Vagina (tissue), 2 donors: ENCODE results near the gene LCAT. TPM values are rescaled to one million over a fixed set of nuclear protein-coding genes. Genes with fewer than 3 reads are reported as not detected.

Experiments
- DNase-seq, 2 donors: peaks; one replicate each; pipeline ENCODE4 v3.0.0-alpha.2; 2017; ENCODE audit errors: extremely low spot score in 2 of 2
- H3K27ac ChIP-seq: fragments of 200-600 bp; sonication (generic); one replicate; pipeline ENCODE4 v1.5.1; 2019
- H3K27me3 ChIP-seq: fragments of 200-600 bp; sonication (generic); one replicate; pipeline ENCODE4 v1.5.1; 2019
- H3K36me3 ChIP-seq, 2 donors: fragments of 200-600 bp; sonication (generic); one replicate each; pipeline ENCODE4 v1.5.1; 2017 to 2019
- H3K4me1 ChIP-seq: fragments of 200-600 bp; sonication (generic); one replicate; pipeline ENCODE4 v1.5.1; 2019
- H3K4me3 ChIP-seq, 2 donors: fragments of 200-600 bp; sonication (generic); 1 replicate in 1 of 2; 2 replicates in 1 of 2; pipeline ENCODE4 v1.5.1; 2016 to 2019
- H3K9me3 ChIP-seq: fragments of 200-600 bp; sonication (generic); one replicate; pipeline ENCODE4 v1.5.1; 2019
- CTCF ChIP-seq, 3 experiments: fragments of 450-650 bp in 2 of 3; fragments of 200-600 bp in 1 of 3; sonication (generic) in 1 of 3; IDR thresholded peaks; one replicate each; pipeline ENCODE4 v1.5.1; 2017 to 2019; ENCODE audit warnings: antibody characterized with exemption in 3 of 3, mild to moderate bottlenecking in 2 of 3, moderate library complexity in 2 of 3
- POLR2A ChIP-seq, 2 donors: fragments of 450-650 bp; IDR thresholded peaks; one replicate each; pipeline ENCODE4 v1.6.1; 2017; ENCODE audit warnings: antibody characterized with exemption in 2 of 2, mild to moderate bottlenecking in 2 of 2, moderate library complexity in 2 of 2
- POLR2AphosphoS5 ChIP-seq, 2 donors: sonication (generic); formaldehyde crosslinking; IDR thresholded peaks; one replicate each; pipeline ENCODE4 v1.9.0; 2017; ENCODE audit warnings: antibody characterized with exemption in 2 of 2, mild to moderate bottlenecking in 2 of 2, low read depth in 1 of 2; ENCODE audit not compliant: insufficient read depth in 1 of 2
- intact Hi-C: fragments of 100-400 bp; cut with DNase I; formaldehyde crosslinking; loops from one replicate; pipeline ENCODE4 v1.15.1; 2023
- total RNA-seq: library from RNA; depleted of rRNA; stranded (reverse); fragments of >200 nt; gene quantifications from one replicate; pipeline ENCODE4 v1.2.3, GENCODE V29; 2016

The LCAT gene
- total RNA-seq, 1 donor from 2014 or later: 33.4 TPM

GRCh38 chr16:67892899-67893742 is 50.8 kb downstream of the LCAT start, which contains the start of gene PSKH1:
PSKH1 (plus strand) TSS chr16:67893254; CDS start chr16:67908750, 15,496 bp downstream.
- Histone ChIP-seq H3K9me3 (no peaks in the 10 kb centered on the region), H3K27me3 (no peaks in the 10 kb centered on the region), H3K27ac (peak within 1 kb of the TSS; percentile 91), H3K4me1 (peaks cover 53% of the 10 kb centered on the region), H3K36me3 (no peaks in the 10 kb centered on the region), H3K4me3 (peak within 1 kb of the TSS; percentile 77 to 93)
- peak in 1 of 2 donors; percentile 93 for DNase-seq
- intact Hi-C loops: loop anchor here (5.0 kb wide), 1 partner anchor 44 kb away; the partner anchor contains the start of gene PSMB10
- TF ChIP-seq POLR2A (IDR thresholded peaks at IDR 0.05): peak in 1 of 2 donors; percentile 81
- TF ChIP-seq CTCF (IDR thresholded peaks at IDR 0.05): no peak
- peak; percentile 58 to 71 for TF ChIP-seq POLR2AphosphoS5 (IDR thresholded peaks at IDR 0.05; ENCODE audit: insufficient read depth in 1 of 2, low read depth in 1 of 2)

GRCh38 chr16:67892375-67892774 is 51.5 kb downstream of the LCAT start:
- Histone ChIP-seq H3K4me3 (peak overlapping the region; percentile 77 to 93), H3K27me3 (no peaks in the 10 kb centered on the region), H3K36me3 (no peaks in the 10 kb centered on the region), H3K27ac (no peak overlapping the region), H3K9me3 (no peaks in the 10 kb centered on the region), H3K4me1 (peaks cover 46% of the 10 kb centered on the region)
- intact Hi-C loops: loop anchor here (5.0 kb wide), 1 partner anchor 45 kb away; the partner anchor contains the start of gene PSMB10
- TF ChIP-seq CTCF (IDR thresholded peaks at IDR 0.05) (no peak), POLR2AphosphoS5 (IDR thresholded peaks at IDR 0.05; ENCODE audit: insufficient read depth in 1 of 2, low read depth in 1 of 2) (no peak), POLR2A (IDR thresholded peaks at IDR 0.05) (no peak)
- no peak for DNase-seq

Other genes starting within 250 kb of the LCAT start
- gene GFOD2, start 224.8 kb downstream of the LCAT start, total RNA-seq: 32.7 TPM
- gene RANBP10, start 137.6 kb downstream of the LCAT start, total RNA-seq: 17.9 TPM
- gene TSNAXIP1, start 137.2 kb downstream of the LCAT start, total RNA-seq: not detected
- gene THAP11, start 101.8 kb downstream of the LCAT start, total RNA-seq: 50.6 TPM
- 131 TPM for gene NUTF2, start 97.2 kb downstream of the LCAT start, total RNA-seq
- 57.7 TPM for gene CENPT, start 96.4 kb downstream of the LCAT start, total RNA-seq
- 71.9 TPM for gene EDC4, start 71.1 kb downstream of the LCAT start, total RNA-seq
- gene NRN1L, start 59.2 kb downstream of the LCAT start, total RNA-seq: not detected
- gene PSKH1, start 50.9 kb downstream of the LCAT start, total RNA-seq: 17.4 TPM
- gene CTRL, start 12.3 kb downstream of the LCAT start, total RNA-seq: 3.2 TPM
- 45.2 TPM for gene PSMB10, start 7.3 kb downstream of the LCAT start, total RNA-seq
- 43.2 TPM for gene SLC12A4, start 24.5 kb upstream of the LCAT start, total RNA-seq
- gene DPEP3, start 36.4 kb upstream of the LCAT start, total RNA-seq: not detected
- 2.0 TPM for gene DPEP2, start 55.4 kb upstream of the LCAT start, total RNA-seq
- gene DPEP2NB, start 71.8 kb upstream of the LCAT start, total RNA-seq: not detected
- gene DDX28, start 79.1 kb upstream of the LCAT start, total RNA-seq: 17.7 TPM
- 11.5 TPM for gene DUS2, start 79.2 kb upstream of the LCAT start, total RNA-seq
- gene NFATC3, start 141.2 kb upstream of the LCAT start, total RNA-seq: 51.8 TPM